BJ (cell line): ENCODE measurements around the gene DNAJB4. TPM values are rescaled to one million over a fixed set of nuclear protein-coding genes. Genes with fewer than 3 reads are reported as not detected.
A peak's percentile ranks its signal among the peaks of the same experiment; 100 is the strongest.

Experiments
- CTCF ChIA-PET: fragments of 350-600 bp; formaldehyde crosslinking; extraction: SDS; loops from one replicate; lab custom pipeline; 2021; ENCODE audit warnings: antibody characterized with exemption, inconsistent platforms; lab: Yijun Ruan, JAX
- POLR2A ChIA-PET: fragments of 300-600 bp; sonication (Branson Sonifier 250); formaldehyde crosslinking; extraction: SDS; loops from one replicate; lab custom pipeline; 2021; ENCODE audit warnings: antibody characterized with exemption; lab: Charles Lee
- DNase-seq: peaks from one replicate; pipeline ENCODE4 v3.0.0-alpha.2; 2011; ENCODE audit warnings: low read depth
- H3K27me3 ChIP-seq: 2 replicates; pipeline ENCODE4 v1.6.0; 2011; ENCODE audit warnings: low read length; ENCODE audit not compliant: control insufficient read depth, insufficient read depth
- H3K36me3 ChIP-seq: 2 replicates; pipeline ENCODE4 v1.5.1; 2011; ENCODE audit warnings: low read length; ENCODE audit not compliant: control insufficient read depth, insufficient read depth
- H3K4me3 ChIP-seq: 2 replicates; pipeline ENCODE4 v1.5.1; 2011; ENCODE audit warnings: low read depth, mild to moderate bottlenecking, control low read depth, low read length
- polyA plus RNA-seq: library from polyadenylated mRNA; depleted of rRNA; stranded (reverse); fragments of >200 nt; gene quantifications from 2 replicates; pipeline ENCODE4 v1.2.3, GENCODE V29; 2011
- TF ChIP-seq, protein P1 (sequence below): IDR thresholded peaks from 2 replicates; pipeline ENCODE4 v1.5.1; 2011; ENCODE audit warnings: low read depth, mild to moderate bottlenecking, control low read depth, inconsistent platforms, low read length, moderate library complexity; ENCODE audit not compliant: insufficient read depth

Gene DNAJB4
- polyA plus RNA-seq, 1 experiment: 16.7 TPM

- H3K27me3 ChIP-seq: no peaks in the 10 kb centered on the region
- CTCF ChIA-PET: interaction anchor here (0.7 to 1.5 kb wide), 4 partner anchors 11 to 194 kb away, joined by 3 to 11 read pairs (median 4); no protein-coding TSS in a partner anchor
- peaks cover 1% of the 10 kb centered on the region; the same call in 1 of the 2 replicates for H3K36me3 ChIP-seq
- TF ChIP-seq, protein P1, sequence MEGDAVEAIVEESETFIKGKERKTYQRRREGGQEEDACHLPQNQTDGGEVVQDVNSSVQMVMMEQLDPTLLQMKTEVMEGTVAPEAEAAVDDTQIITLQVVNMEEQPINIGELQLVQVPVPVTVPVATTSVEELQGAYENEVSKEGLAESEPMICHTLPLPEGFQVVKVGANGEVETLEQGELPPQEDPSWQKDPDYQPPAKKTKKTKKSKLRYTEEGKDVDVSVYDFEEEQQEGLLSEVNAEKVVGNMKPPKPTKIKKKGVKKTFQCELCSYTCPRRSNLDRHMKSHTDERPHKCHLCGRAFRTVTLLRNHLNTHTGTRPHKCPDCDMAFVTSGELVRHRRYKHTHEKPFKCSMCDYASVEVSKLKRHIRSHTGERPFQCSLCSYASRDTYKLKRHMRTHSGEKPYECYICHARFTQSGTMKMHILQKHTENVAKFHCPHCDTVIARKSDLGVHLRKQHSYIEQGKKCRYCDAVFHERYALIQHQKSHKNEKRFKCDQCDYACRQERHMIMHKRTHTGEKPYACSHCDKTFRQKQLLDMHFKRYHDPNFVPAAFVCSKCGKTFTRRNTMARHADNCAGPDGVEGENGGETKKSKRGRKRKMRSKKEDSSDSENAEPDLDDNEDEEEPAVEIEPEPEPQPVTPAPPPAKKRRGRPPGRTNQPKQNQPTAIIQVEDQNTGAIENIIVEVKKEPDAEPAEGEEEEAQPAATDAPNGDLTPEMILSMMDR: no peak
- POLR2A ChIA-PET: interaction anchor here (0.6 to 0.7 kb wide), 2 partner anchors 50 to 99 kb away, joined by 3 to 6 read pairs; no protein-coding TSS in a partner anchor
- DNase-seq: no peak
- peak overlapping the region; percentile 13; the same call in 1 of the 2 replicates for H3K4me3 ChIP-seq
Observed at GRCh38 chr1:77975907-77976306, 28.8 kb upstream of the DNAJB4 start.

DNA sequence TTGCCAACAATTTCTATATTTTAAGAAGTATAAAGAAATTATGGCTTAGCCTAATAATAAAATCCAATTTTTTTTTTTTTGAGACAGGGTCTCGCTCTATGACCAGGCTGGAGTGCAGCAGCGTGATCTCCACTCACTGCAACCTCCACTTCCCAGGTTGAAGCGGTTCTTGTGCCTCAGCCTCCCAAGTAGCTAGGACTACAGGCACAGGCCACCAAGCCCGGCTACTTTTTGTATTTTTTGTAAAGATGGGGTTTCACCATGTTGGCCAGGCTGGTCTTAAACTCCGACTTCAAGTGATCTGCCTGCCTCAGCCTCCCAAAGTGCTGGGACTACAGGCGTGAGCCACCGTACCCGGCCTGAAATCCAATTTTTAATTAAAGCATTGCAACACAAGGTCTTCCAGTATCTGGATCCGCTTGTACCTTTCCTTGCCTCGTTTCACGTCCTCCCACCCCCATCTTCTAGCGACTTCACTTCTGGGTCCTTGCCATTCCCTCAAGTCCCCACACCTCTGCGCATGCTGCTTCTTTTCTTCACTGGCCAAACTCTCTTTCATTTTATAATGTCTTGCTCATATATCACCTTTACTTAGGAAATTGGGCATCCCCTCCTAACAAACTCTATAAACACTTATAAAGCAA, 28.2 kb upstream of the DNAJB4 start:
- POLR2A ChIA-PET: interaction anchor here (0.7 kb wide), 1 partner anchor 51 kb away, joined by 3 read pairs; no protein-coding TSS in a partner anchor
- CTCF ChIA-PET: interaction anchor here (0.9 to 1.5 kb wide), 3 partner anchors 22 to 138 kb away, joined by 3 to 11 read pairs (median 4); no protein-coding TSS in a partner anchor
- Histone ChIP-seq H3K4me3 (peak overlapping the region; percentile 81), H3K36me3 (peaks cover 1% of the 10 kb centered on the region; the same call in 1 of the 2 replicates), H3K27me3 (no peaks in the 10 kb centered on the region)
- no peak for DNase-seq
- TF ChIP-seq, protein P1: no peak

- Histone ChIP-seq H3K36me3 (no peaks in the 10 kb centered on the region), H3K27me3 (no peaks in the 10 kb centered on the region), H3K4me3 (peak overlapping the region; percentile 81)
- DNase-seq: peak; percentile 91
- POLR2A ChIA-PET: interaction anchor here (0.6 to 1.7 kb wide), 2 partner anchors 27 to 153 kb away, joined by 3 to 12 read pairs; partner anchors contain the start of gene DNAJB4
- CTCF ChIA-PET: interaction anchor here (1.1 kb wide), 2 partner anchors 11 to 137 kb away, joined by 3 to 4 read pairs; no protein-coding TSS in a partner anchor
- TF ChIP-seq, protein P1: no peak
Observed at GRCh38 chr1:77977989-77978292, 26.8 kb upstream of the DNAJB4 start.

GRCh38 chr1:77978293-77978968, 26.3 kb upstream of the DNAJB4 start:
- ChIA-PET CTCF (interaction anchor here (0.7 to 1.2 kb wide), 5 partner anchors 11 to 136 kb away, joined by 3 to 9 read pairs (median 4); no protein-coding TSS in a partner anchor), POLR2A (interaction anchor here (0.6 to 1.7 kb wide), 4 partner anchors 26 to 235 kb away, joined by 3 to 12 read pairs (median 6); partner anchors contain the start of gene DNAJB4)
- TF ChIP-seq, protein P1: no peak
- no peaks in the 10 kb centered on the region for H3K36me3 ChIP-seq
- peak overlapping the region; percentile 81 for H3K4me3 ChIP-seq
- DNase-seq: no peak
- no peaks in the 10 kb centered on the region for H3K27me3 ChIP-seq
